ENCODE data around the gene SIRT2. TPM values are rescaled to one million over a fixed set of nuclear protein-coding genes. Genes with fewer than 3 reads are reported as not detected.

Gene SIRT2
- total RNA-seq, 1 experiment from 2014 or later = 15.4 TPM

DNA sequence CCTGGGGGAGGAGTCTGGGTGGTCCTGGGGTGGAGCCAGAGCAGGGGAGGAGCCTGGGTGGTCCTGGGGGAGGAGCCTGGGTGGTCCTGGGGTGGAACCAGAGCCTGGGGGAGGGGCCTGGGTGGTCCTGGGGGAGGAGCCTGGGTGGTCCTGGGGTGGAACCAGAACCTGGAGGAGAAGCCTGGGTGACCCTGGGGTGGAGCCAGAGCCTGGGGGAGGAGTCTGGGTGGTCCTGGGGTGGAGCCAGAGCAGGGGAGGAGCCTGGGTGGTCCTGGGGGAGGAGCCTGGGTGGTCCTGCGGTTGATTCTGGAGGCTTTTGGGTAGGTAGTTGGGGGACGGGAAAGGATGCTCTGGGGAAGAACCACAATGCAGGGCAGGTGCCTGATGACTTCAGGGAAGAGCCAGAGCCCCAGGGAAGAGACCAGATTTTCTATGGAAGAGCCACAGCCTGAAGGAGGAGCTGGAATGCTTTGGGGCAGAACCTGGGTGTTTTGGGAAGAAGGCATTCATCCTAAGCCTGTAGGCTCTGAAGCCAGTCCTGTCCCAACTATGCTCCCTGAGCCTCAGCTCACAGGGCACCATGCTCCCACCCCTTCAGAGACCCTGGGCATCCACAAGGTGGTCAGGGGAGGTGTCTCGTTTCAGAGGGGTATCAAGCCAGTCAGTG lies 46.3 kb upstream of the SIRT2 start:
- ChIA-PET POLR2A (no interaction called here), CTCF (no interaction called here), RAD21 (ENCODE audit: low non-redundant PET in 1 of 2, low total read pairs in 2 of 2, uncharacterized antibody in 2 of 2, unreplicated experiment in 2 of 2) (no interaction called here)
- Histone ChIP-seq H3K9me2 (ENCODE audit: insufficient read depth) (no peaks in the 10 kb centered on the region), H3K27me3 (ENCODE audit: insufficient read depth, low read length) (no peaks in the 10 kb centered on the region), H3K36me3 (ENCODE audit: control insufficient read depth in 1 of 2, insufficient read depth in 2 of 2, low read length in 2 of 2) (no peaks in the 10 kb centered on the region), H3K27ac (ENCODE audit: low read depth, low read length) (no peak overlapping the region), H3K4me3 (replicated peaks in 1 of 2; ENCODE audit: low read depth in 1 of 2, low read length in 2 of 2) (no peak overlapping the region), H3K79me2 (ENCODE audit: insufficient read depth, low read length) (no peaks in the 10 kb centered on the region), H3K4me2 (ENCODE audit: low read length) (no peak overlapping the region), H4K20me1 (ENCODE audit: insufficient read depth) (no peaks in the 10 kb centered on the region), H2AFZ (ENCODE audit: low read depth, low read length, poor library complexity, severe bottlenecking) (no peak overlapping the region), H3K9ac (ENCODE audit: low read length) (no peak overlapping the region), H3K4me1 (ENCODE audit: control insufficient read depth in 1 of 2, insufficient read depth in 2 of 2, low read length in 2 of 2) (no peaks in the 10 kb centered on the region), H3K9me3 (ENCODE audit: control insufficient read depth in 1 of 2, insufficient read depth in 1 of 2, low read depth in 1 of 2, low read length in 2 of 2) (no peaks in the 10 kb centered on the region)
- no peak for TF ChIP-seq ZBTB33 (IDR thresholded peaks at IDR 0.05; ENCODE audit: extremely low read depth, insufficient replicate concordance, low read length)
- TF ChIP-seq, protein P1, sequence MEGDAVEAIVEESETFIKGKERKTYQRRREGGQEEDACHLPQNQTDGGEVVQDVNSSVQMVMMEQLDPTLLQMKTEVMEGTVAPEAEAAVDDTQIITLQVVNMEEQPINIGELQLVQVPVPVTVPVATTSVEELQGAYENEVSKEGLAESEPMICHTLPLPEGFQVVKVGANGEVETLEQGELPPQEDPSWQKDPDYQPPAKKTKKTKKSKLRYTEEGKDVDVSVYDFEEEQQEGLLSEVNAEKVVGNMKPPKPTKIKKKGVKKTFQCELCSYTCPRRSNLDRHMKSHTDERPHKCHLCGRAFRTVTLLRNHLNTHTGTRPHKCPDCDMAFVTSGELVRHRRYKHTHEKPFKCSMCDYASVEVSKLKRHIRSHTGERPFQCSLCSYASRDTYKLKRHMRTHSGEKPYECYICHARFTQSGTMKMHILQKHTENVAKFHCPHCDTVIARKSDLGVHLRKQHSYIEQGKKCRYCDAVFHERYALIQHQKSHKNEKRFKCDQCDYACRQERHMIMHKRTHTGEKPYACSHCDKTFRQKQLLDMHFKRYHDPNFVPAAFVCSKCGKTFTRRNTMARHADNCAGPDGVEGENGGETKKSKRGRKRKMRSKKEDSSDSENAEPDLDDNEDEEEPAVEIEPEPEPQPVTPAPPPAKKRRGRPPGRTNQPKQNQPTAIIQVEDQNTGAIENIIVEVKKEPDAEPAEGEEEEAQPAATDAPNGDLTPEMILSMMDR (IDR thresholded peaks at IDR 0.05 in 2 of 3, conservative IDR thresholded peaks at IDR 0.05 in 1 of 3; ENCODE audit: borderline replicate concordance in 1 of 3, insufficient read depth in 1 of 3, low read depth in 2 of 3, low read length in 2 of 3) = no peak
- no peak for TF ChIP-seq REST (IDR thresholded peaks at IDR 0.05; ENCODE audit: low read depth)
- TF ChIP-seq RAD21 (IDR thresholded peaks at IDR 0.05; ENCODE audit: low read depth) = no peak
- TF ChIP-seq SP1 (IDR thresholded peaks at IDR 0.05; ENCODE audit: low read depth) = no peak
- TF ChIP-seq CBX3 (IDR thresholded peaks at IDR 0.05; ENCODE audit: low read depth) = no peak
- TF ChIP-seq POLR2A (IDR thresholded peaks at IDR 0.05; ENCODE audit: borderline replicate concordance, extremely low read depth, insufficient read depth, insufficient read length) = no peak
- TF ChIP-seq YY1 (IDR thresholded peaks at IDR 0.05; ENCODE audit: extremely low read depth, insufficient replicate concordance, low read depth, low read length) = no peak
- TF ChIP-seq JUND (IDR thresholded peaks at IDR 0.05) = no peak
- TF ChIP-seq SIN3A (IDR thresholded peaks at IDR 0.05; ENCODE audit: low read depth) = no peak
- TF ChIP-seq CEBPB (IDR thresholded peaks at IDR 0.05; ENCODE audit: low read depth) = no peak
- no peak for TF ChIP-seq TCF7L2 (IDR thresholded peaks at IDR 0.05; ENCODE audit: borderline replicate concordance, extremely low read depth, insufficient read depth, insufficient read length)
- TF ChIP-seq, protein P2, sequence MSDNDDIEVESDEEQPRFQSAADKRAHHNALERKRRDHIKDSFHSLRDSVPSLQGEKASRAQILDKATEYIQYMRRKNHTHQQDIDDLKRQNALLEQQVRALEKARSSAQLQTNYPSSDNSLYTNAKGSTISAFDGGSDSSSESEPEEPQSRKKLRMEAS (IDR thresholded peaks at IDR 0.05) = no peak
- no TSS peak for BruUV-seq (replicated peaks)
- ATAC-seq = peak; percentile 57
- DNase-seq (ENCODE audit: low read depth, low spot score) = no peak
- intact Hi-C loops (cut with micrococcal nuclease) = no loop called here

All from HCT116 (cell line).